ENCODE results near the gene VPS4B. TPM values are rescaled to one million over a fixed set of nuclear protein-coding genes. Genes with fewer than 3 reads are reported as not detected.
"Not testable (repeated sequence)": the region's sequence is repeated elsewhere in the genome, so short reads cannot be mapped to it uniquely, and the experiment has no call there.

The VPS4B gene
- total RNA-seq, 1 donor from 2014 or later = 58.7 TPM

DNA sequence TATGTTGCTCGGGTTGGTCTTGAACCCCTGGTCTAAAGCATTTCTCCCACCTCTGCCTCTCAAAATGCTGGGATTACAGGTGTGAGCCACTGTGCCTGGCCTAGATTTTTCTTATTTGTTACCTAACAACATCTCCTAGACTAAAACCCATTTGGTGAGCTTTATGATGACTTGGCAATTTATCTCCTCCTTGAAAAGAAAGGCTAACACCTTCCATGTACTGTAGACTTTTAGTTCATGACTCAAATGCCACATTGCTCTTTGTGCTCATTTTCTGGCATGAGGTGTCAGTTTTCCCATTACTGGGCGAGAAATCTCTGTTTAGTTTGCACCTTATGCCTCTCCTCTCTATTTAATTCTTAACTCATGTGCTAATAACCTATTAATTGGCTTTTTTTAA lies 42.2 kb upstream of the VPS4B start:
- no peak for TF ChIP-seq CTCF (IDR thresholded peaks at IDR 0.05)
- ATAC-seq = no peak
- no peaks in the 10 kb centered on the region for H3K9me3 ChIP-seq
- no peak overlapping the region for H3K4me3 ChIP-seq
- no peak overlapping the region for H3K27ac ChIP-seq
- H3K4me1 ChIP-seq = no peaks in the 10 kb centered on the region
- intact Hi-C loops (cut with DNase I) = no loop called here
- H3K36me3 ChIP-seq = no peaks in the 10 kb centered on the region
- no peaks in the 10 kb centered on the region for H3K27me3 ChIP-seq
- no peak for DNase-seq

DNA sequence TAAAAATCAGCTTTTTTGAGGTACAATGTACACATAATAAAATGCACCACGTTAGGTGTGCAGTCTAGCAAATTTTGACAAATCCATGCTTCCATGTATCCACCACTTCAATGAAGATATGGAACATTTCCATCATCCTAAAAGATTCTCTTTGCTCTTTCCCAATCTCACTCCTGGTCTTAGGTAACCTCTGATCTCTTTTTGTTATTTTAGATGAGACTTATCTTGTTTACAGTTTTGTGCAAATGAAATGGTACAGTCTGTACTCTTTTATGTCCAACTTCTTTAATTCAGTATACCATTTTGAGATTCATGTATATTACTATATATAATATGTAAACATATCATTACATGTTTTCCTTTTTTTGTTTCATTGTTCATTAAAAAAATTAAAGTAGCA lies 38.1 kb upstream of the VPS4B start:
- H3K27ac ChIP-seq = no peak overlapping the region
- no peak for TF ChIP-seq CTCF (IDR thresholded peaks at IDR 0.05)
- H3K36me3 ChIP-seq = no peaks in the 10 kb centered on the region
- no peaks in the 10 kb centered on the region for H3K4me1 ChIP-seq
- ATAC-seq (no peak), DNase-seq (no peak)
- intact Hi-C loops (cut with DNase I) = no loop called here
- no peaks in the 10 kb centered on the region for H3K27me3 ChIP-seq
- no peak overlapping the region for H3K4me3 ChIP-seq
- no peaks in the 10 kb centered on the region for H3K9me3 ChIP-seq

DNA sequence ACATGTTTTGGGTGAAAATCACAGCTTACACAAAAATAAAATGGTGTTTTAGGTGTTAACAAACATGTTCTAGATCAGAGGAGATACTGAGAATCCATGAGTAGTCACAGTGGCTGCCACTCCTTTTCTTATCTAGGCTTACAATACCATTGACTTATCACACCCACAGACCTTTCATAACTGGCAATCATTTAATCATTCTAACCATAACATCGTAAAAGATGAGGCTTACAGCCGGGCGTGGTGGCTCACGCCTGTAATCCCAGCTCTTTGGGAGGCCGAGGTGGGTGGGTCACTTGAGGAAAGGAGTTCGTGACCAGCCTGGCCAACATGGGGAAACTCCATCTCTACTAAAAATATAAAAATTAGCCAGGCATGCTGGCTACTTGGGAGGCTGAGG lies 35.7 kb upstream of the VPS4B start:
- Histone ChIP-seq H3K27ac (no peak overlapping the region), H3K4me3 (no peak overlapping the region), H3K9me3 (no peaks in the 10 kb centered on the region), H3K27me3 (no peaks in the 10 kb centered on the region), H3K4me1 (no peaks in the 10 kb centered on the region), H3K36me3 (no peaks in the 10 kb centered on the region)
- no peak for ATAC-seq
- intact Hi-C loops (cut with DNase I) = no loop called here
- no peak for TF ChIP-seq CTCF (IDR thresholded peaks at IDR 0.05)
- DNase-seq = no peak

DNA sequence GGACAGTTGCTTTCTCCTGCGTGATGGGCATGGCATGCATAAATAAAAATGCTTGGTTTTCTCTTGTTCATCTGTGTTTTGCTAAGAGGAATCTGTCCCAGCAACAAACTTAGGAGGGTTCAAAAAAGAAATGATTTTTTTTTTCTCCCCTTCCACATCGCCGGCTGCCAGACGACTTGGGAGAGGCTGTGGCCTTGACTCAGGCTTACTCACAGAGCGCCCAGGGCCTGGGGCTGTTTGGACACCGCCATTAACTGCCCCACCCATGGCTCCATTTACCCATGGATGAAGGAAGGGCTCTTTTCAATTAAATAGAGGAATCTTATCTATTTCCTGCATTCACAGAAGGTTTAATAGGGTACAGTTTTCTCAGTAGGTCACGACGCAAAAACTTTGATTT lies 32.2 kb upstream of the VPS4B start:
- no peak for TF ChIP-seq CTCF (IDR thresholded peaks at IDR 0.05)
- ATAC-seq = no peak

GRCh38 chr18:63452751-63453150 lies 30.5 kb upstream of the VPS4B start:
- intact Hi-C loops (cut with DNase I); H3K27me3 ChIP-seq; H3K4me3 ChIP-seq; ATAC-seq; H3K27ac ChIP-seq; H3K36me3 ChIP-seq; DNase-seq; H3K4me1 ChIP-seq; H3K9me3 ChIP-seq: not testable (repeated sequence)

More for the DNA sequence above, 32.2 kb upstream of the VPS4B start:
- Histone ChIP-seq H3K4me3 (no peak overlapping the region), H3K4me1 (no peaks in the 10 kb centered on the region), H3K27me3 (no peaks in the 10 kb centered on the region), H3K36me3 (no peaks in the 10 kb centered on the region), H3K9me3 (no peaks in the 10 kb centered on the region), H3K27ac (no peak overlapping the region)
- no peak for DNase-seq
- intact Hi-C loops (cut with DNase I) = no loop called here

- TF ChIP-seq CTCF (IDR thresholded peaks at IDR 0.05) = no peak
- ATAC-seq (no peak), DNase-seq (no peak)
- intact Hi-C loops (cut with DNase I) = no loop called here
- no peaks in the 10 kb centered on the region for H3K36me3 ChIP-seq
- H3K27me3 ChIP-seq = no peaks in the 10 kb centered on the region
- H3K27ac ChIP-seq = no peak overlapping the region
- H3K4me3 ChIP-seq = no peak overlapping the region
- no peaks in the 10 kb centered on the region for H3K4me1 ChIP-seq
- no peaks in the 10 kb centered on the region for H3K9me3 ChIP-seq
These were observed 29.8 kb upstream of the VPS4B start for GRCh38 chr18:63451799-63452660.
